K562 (cell line): ENCODE measurements around the gene FOXJ3. TPM values are rescaled to one million over a fixed set of nuclear protein-coding genes. Genes with fewer than 3 reads are reported as not detected.

Experiments
- CC2D1A ChIP-seq: fragments of 450-650 bp; IDR thresholded peaks from 2 replicates; pipeline ENCODE4 v1.6.1; 2017; ENCODE audit warnings: mild to moderate bottlenecking
- DPF2 ChIP-seq: fragments of 450-650 bp; IDR thresholded peaks from 2 replicates; pipeline ENCODE4 v1.6.1; 2016
- EP300 ChIP-seq: IDR thresholded peaks from 2 replicates; pipeline ENCODE4 v1.6.1; 2012; ENCODE audit warnings: low read length, improper control_type of control experiment
- EP400 ChIP-seq: fragments of 450-650 bp; IDR thresholded peaks from 2 replicates; pipeline ENCODE4 v1.6.1; 2017; ENCODE audit warnings: antibody characterized with exemption, mild to moderate bottlenecking, moderate library complexity
- HEY1 ChIP-seq: fragments of 250-450 bp; sonication (Bioruptor Pico); IDR thresholded peaks from 2 replicates; pipeline ENCODE4 v1.5.0; 2020; ENCODE audit warnings: mild to moderate bottlenecking, moderate library complexity, borderline replicate concordance
- KLF13 ChIP-seq: fragments of 450-650 bp; IDR thresholded peaks from 2 replicates; pipeline ENCODE4 v1.6.1; 2016; ENCODE audit warnings: missing genetic modification characterization, low read depth, mild to moderate bottlenecking, missing compliant biosample characterization, moderate library complexity, borderline replicate concordance
- MGA ChIP-seq: fragments of 450-650 bp; IDR thresholded peaks from 2 replicates; pipeline ENCODE4 v1.6.1; 2016; ENCODE audit warnings: mild to moderate bottlenecking, moderate library complexity
- NBN ChIP-seq: fragments of 450-650 bp; IDR thresholded peaks from 2 replicates; pipeline ENCODE4 v1.6.1; 2016; ENCODE audit warnings: low read depth, mild to moderate bottlenecking
- RBM22 ChIP-seq: fragments of 200-400 bp; formaldehyde crosslinking; IDR thresholded peaks from 2 replicates; pipeline ENCODE4 v1.6.1; 2018; ENCODE audit warnings: low read length, low read depth; ENCODE audit not compliant: poor library complexity, severe bottlenecking
- ZNF133 ChIP-seq: fragments of 250-450 bp; sonication (Bioruptor Pico); IDR thresholded peaks from 2 replicates; pipeline ENCODE4 v1.4.0; 2020; ENCODE audit warnings: mild to moderate bottlenecking
- ZNF23 ChIP-seq: fragments of 250-450 bp; sonication (Bioruptor Pico); IDR thresholded peaks from 2 replicates; pipeline ENCODE4 v1.4.0; 2020; ENCODE audit warnings: mild to moderate bottlenecking
- ZNF518B ChIP-seq: fragments of 250-450 bp; sonication (Bioruptor Pico); IDR thresholded peaks from 2 replicates; pipeline ENCODE4 v1.5.0; 2021; ENCODE audit warnings: mild to moderate bottlenecking, moderate library complexity
- ZNF77 ChIP-seq: fragments of 250-450 bp; sonication (Bioruptor Pico); IDR thresholded peaks from 2 replicates; pipeline ENCODE4 v1.5.0; 2020
- polyA plus RNA-seq, 8 experiments: library from polyadenylated mRNA; depleted of rRNA in 4 of 8; stranded (reverse) in 5 of 8; unstranded in 3 of 8; fragments of >200 nt; fragmentation: Nextera tagmentation in 2 of 8; fragmentation: Illumina TruSeq in 1 of 8; extraction: Ambion mirVana in 2 of 8; extraction: Trizol in 1 of 8; gene quantifications; 2 replicates each; pipeline versions ENCODE4 v1.2.1 to v1.2.3, GENCODE V29; 2011 to 2014; ENCODE audit warnings: inconsistent platforms in 1 of 8, missing spikeins in 1 of 8
- total RNA-seq, 7 experiments: library from RNA; depleted of rRNA in 6 of 7; stranded (reverse); fragments of >200 nt in 6 of 7; fragmentation: Illumina TruSeq in 2 of 7; extraction: Trizol in 2 of 7; gene quantifications; 2 replicates each; pipeline versions ENCODE4 v1.2.1 to v1.2.3, GENCODE V29; 2011 to 2021; ENCODE audit warnings: low replicate concordance in 1 of 7

Gene FOXJ3
- total and polyA plus RNA-seq, 9 of the 15 experiments (the other 6 are each of a cell fraction or from before 2014, with no cell fraction given), result 8.7 to 35.3 (median 23.4) TPM

GRCh38 chr1:42335050-42335808, at the start of gene FOXJ3 (continued):
- TF ChIP-seq MGA (peak; percentile 71), ZNF518B (CRISPR knock-in tag) (no peak), ZNF133 (CRISPR knock-in tag) (no peak), NBN (peak; percentile 84; the same call in 1 of the 2 replicates), RBM22 (peak; percentile 73), DPF2 (peak; percentile 41; the same call in 1 of the 2 replicates), CC2D1A (no peak), EP400 (peak; percentile 82), HEY1 (CRISPR knock-in tag) (no peak), ZNF23 (CRISPR knock-in tag) (no peak), ZNF77 (CRISPR knock-in tag) (no peak), KLF13 (tag) (0 out of 2 replicates have a peak, but pooled peaks have one; percentile 36), EP300 (peak; percentile 69)
